Activated CD4-positive, CD25-positive, alpha-beta regulatory T cell treated with anti-CD3 and anti-CD28 coated beads, Interleukin-2, amount 50 U/mL, for 16 hours (primary cell): ENCODE results near the gene NOS1AP.
"Not testable (repeated sequence)": the region's sequence is repeated elsewhere in the genome, so short reads cannot be mapped to it uniquely, and the experiment has no call there.

Experiments
- DNase-seq: peaks from one replicate; pipeline ENCODE4 v3.0.0-alpha.2; 2020; ENCODE audit warnings: low read depth, low spot score

Gene NOS1AP

DNA sequence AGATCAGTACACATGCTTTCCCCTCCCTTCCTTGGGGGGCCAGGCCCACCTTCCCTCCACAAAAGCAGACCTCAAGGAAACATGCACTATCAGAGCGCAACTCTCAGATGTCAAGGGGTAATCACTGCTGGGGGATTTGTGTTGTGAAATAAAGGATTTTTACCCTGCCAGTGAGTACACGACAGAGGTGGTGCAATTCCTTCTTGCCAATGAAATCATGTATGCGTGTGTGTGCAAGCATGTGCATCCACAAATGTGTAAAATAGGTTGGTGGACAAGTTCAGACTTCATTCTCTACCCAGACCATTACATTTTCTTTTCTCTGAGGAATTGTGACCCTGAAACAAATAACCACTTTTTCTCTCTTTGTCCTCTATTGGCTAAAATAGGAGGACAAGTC, 9.8 kb upstream of the NOS1AP start:
- DNase-seq = no peak

DNA sequence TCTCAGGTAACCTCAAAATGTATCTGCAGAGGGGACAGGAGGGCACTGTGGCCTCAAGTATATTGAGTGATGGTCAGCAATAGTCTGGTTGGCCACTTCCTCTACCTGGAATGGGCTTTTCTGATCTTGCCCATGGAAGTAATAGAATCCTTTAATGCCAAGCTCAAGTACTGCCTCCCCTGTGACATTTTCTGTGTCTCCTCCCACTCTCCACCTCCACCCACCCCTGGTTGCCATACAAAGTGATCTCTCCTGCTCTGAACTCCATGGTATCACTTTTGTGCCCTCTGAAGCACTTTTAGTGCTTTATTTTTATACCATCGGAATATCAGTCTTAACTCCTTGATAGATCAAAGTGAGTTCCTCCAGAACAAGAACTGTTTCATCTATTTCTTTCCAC, 9.2 kb upstream of the NOS1AP start:
- no peak for DNase-seq

DNA sequence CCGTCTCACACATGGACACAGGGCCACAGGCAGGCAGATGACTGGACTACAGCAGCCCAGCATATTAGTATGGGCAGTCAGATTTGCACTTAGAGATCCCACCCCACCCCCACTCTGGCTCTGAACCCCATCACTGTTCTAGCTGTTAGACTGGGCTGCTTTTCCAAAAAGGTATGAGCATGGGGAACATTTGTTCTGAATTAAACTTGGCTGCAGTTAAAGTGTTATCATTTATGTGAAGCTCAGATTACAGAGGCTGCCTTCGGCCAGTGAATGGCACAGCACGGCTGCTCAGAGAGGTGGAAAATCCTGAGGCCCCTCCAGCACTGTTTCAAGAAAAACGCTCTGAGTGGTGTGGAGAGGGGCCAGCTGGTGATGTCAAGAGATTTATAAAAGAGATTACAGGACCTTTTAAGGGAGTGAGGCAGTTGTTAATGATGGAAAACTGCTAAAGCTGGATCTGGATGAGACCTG, 6.9 kb upstream of the NOS1AP start:
- no peak for DNase-seq

DNA sequence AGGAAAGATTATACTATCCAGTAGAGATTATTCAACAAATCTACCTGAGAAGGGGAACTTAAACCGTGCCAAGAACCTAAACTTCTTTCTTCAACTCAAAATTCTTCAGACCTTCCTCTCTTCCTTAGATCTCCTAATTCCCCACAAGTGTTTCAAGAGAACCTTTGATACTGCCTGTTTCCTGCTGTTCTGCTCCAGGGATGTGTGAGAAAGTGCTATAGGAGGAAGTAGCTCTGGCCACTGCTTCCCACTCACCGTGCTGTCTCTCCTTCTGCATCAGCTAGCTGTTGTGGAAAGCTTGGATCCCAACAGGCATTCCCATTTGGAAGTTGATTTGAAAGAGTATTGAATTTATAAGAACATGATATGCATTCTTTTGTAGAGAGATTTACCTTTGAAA, 4.5 kb upstream of the NOS1AP start:
- DNase-seq = no peak

DNA sequence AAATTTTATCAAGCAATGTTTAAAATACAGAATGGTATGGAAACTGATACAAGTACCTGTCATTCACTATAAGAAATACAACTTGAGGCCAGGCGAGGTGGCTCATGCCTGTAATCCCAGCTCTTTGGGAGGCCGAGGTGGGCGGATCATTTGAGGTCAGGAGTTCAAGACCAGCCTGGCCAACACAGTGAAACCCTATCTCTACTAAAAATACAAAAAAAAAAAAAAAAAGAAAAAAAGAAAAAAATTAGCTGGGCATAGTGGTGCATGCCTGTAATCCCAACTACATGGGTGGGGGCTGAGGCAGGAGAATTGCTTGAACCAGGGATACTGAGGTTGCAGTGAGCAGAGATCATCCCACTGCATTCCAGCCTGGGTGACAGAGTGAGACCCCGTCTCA, 2.7 kb upstream of the NOS1AP start:
- DNase-seq = not testable (repeated sequence)

DNA sequence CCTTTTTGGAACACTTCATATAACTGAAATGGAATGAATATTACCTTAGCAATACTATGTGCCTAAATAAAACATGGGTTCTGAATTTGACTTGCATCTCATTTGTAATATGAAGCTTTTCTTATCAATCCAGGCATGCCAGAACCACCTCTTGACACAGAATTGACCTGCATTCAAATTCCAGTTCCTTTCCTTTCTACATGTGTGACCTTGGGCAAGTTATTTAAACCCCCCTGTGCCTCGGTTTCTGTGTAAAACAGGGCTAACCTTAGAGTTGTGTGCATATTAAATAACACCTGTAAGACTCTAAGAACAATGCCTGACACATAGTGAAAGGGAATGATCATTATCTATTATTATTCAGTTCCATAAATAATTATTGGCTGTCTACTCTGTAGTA, 2.0 kb upstream of the NOS1AP start:
- DNase-seq = no peak

DNA sequence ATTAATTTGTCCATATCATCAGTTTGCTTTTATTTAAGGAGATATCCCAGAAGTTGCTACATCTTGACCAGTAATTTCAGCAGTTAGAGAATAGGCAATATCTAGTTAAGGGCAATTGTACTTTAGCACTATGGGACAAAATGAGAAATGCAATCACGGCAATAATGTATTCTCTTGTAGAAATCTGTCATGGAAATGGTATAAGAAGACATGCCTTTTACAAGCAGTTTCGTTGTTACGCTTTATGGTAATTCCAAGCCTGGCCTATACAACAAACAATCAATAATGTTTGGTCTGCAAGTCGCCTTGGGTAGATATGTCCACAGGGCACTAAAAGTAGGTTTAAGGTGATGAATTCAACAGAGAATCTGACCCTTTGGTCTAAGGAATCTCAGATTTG, 1.2 kb upstream of the NOS1AP start:
- no peak for DNase-seq

DNA sequence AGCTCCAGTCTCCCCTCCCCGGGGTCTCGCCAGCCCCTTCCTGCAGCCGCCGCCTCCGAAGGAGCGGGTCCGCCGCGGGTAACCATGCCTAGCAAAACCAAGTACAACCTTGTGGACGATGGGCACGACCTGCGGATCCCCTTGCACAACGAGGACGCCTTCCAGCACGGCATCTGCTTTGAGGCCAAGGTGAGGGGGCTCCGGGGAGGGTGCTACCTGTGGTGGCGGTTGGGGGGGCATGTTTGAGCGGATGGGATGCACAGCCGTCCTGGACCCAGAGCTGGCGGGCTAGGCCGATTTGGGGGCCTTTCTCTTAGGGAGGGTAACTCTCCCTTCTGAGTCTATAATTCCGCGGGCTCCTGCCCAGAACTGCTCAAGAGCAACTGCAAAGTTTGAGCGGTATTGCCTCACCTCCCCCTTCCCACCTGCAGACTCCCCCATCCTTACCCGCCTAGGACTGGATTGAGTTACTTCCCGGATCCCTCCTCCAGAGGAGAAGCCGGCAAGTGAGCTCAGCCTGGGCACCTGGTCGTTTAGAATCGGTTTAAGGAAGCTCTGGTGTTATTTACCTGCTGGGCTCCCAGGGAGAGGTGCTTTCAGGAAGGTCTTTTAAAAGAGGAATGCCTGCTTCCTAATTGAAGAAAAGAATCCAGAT, 730 bp downstream of the NOS1AP start:
- no peak for DNase-seq

DNA sequence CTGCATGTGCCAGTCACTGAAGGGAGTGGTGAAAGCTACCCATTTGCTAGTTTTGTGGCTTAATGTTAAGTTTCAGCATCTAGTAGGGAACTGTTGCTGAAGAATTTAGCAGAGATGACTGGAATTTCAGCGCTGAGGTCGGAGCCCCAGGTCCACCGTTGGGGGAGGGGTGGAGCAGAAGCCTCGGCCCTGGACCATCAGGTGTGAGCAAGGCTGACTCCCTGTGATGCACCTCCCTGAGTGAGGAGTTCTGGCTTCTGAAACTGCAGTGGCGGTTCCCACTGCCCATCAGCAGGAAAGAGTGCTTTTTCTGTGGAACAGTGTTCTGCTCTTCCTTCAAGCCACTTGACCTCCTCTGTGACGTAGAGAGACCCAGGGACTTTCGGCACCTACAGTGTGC, 1.3 kb downstream of the NOS1AP start:
- no peak for DNase-seq

DNA sequence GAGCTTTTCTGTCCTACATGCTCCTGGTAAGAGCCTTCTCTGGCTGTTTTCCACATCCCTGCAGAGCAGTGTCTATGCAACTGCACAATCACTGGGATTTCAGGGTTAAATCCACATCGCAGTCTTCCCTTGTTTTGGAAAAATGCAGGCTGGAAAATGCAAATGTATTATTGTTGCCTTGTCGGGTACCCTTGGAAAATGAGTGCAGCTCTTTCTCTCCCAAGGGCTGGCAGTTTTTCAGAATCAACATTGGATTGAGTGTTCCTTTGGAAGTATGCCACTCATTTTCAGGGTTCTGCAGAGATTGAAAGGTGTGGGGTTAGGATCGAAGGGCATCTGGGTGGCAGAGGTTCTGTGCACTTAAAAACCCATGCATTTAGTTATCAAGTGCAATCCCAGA, 3.2 kb downstream of the NOS1AP start:
- no peak for DNase-seq

DNA sequence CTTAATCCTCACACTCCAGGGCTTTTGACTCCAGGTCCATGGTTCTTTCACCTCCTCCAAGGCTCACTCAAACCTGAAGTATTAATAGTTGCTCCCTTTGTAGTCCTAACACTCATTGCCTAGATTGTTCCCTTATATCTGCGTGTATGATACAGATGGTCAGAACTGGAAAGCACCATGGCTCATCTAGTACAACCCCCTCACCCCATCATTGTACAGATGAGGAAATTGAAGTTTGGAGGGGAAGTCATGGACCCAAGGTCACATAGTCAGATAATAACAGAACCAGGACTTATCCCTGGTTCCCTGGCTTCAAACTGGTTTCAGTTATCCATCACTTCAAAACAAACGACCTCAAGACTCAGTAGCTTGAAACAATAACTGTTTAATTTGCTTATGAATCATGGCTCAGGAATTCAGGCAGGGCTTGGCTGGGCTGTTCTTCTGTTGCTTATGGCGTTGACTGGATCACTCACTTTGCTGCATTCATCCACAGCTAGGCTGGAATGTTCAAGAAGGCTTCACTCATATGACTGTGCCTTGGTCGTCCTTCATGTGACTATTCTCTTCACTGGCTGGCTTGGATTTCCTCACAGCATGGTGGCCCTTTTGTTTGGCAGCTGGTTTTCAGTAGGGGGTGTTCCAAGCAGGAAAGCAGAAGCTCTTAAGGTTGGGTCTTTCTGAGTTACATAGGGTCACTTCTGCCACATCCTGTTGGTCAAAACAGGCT, 5.0 kb downstream of the NOS1AP start:
- DNase-seq = no peak

DNA sequence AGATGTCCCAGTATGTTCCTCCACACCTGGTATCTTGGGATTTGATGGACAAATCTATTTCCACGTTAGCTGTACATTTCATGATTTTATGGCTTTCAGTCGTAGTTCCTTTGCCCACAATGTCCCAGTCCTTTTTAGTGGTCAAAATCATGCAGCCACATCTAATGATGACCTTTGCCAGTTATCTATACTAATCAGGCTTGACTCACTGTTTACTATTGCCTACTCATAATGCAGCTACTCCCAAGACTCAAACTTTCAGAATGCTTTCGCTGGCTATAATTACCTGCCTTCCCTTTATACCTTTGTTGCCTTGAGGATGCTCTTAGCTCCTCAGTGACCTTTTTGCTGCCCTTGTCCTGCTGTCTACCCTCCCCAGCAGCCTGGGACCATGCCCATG, 6.4 kb downstream of the NOS1AP start:
- no peak for DNase-seq

DNA sequence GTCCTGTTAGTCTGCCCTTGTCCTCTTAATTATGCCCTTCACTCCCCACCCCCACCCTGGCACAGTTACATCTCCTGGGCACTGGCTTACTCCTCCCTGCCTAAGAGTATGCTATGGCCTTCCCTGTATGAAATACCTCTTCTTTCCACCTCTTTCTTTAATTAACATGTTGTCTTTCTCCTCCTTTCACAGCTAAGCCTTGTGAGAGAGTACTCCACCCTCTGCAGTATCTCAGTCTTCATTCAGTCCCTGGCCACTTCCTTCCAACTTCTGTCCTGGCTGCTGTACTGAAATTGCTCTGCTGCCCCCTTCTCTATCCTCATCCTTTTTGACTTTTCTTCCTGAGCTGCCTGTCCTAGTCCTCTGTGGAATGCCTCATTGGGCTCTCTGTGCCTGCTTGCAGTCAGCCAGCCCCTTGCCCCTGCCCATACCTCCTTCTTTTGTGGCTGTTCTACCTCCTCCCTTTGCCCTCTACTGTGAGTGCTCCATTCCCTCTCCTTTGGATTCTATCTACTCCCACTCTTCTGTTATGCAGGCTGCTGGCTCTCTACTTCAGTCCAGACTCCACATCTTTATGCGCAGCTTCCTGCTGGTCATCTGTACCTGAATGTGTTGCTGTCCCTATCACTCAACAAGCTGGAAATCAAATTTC, 8.3 kb downstream of the NOS1AP start:
- no peak for DNase-seq

DNA sequence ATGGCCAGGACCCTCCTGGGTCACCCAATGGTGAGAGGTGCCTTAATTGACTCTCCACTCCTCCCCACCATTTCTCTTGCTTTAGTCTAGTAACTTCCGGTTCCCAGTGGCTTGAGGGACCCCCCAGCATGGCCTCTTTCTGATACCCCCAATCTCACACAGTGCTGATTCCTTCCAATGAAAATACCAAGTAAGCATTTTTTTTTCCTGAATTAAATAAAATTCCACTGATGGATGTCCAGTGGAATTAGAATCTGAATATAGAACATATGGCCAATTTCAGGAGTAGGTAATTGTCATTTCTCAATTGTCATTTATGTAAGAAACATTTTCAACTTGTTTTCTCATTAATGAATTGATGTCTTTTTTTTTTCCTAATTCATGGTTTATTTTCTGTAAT, 9.5 kb downstream of the NOS1AP start:
- no peak for DNase-seq

DNA sequence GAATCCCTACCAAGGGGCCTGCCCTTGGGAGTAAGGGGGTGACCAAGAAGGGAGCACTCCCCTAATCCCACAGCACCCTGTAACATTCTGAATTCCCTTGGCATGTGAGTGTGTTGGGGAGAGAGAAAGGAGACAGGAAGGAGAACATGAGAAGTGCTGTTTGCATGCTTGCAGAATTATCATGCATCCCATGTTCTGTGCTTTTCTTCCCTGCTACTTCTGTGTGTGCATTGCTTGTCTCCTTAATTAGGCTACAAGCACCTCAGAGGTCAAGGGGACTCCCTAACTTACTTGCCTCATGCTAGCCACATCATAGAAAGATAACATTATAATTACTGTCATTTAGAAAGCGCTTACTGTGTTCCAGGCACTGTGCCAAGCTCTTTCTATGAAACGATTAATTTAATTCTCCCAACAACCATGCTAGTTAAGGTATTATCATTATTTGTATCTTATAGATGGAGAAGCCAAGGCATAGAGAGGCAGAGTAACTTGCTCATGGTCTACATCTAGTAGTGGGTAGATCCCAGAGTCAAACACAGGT, 11.1 kb downstream of the NOS1AP start:
- no peak for DNase-seq

DNA sequence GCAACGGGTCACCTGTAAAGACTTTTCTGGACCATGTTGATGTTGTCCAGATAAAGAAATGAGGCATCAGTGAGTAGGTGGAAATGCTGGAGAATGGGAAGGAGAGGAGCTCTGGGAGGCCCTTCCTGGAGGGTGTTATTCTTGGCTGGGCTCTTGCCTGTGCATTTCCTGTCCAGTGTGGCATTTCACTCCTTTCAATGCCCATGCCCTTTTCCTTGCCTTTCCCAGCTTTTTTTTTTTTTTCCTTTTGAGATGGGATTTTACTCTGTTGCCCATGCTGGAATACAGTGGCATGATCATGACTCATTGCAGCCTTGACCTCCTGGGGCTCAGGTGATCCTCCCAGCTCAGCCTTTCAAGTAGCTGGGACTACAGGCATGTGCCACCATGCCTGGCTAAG, 11.8 kb downstream of the NOS1AP start:
- no peak for DNase-seq

DNA sequence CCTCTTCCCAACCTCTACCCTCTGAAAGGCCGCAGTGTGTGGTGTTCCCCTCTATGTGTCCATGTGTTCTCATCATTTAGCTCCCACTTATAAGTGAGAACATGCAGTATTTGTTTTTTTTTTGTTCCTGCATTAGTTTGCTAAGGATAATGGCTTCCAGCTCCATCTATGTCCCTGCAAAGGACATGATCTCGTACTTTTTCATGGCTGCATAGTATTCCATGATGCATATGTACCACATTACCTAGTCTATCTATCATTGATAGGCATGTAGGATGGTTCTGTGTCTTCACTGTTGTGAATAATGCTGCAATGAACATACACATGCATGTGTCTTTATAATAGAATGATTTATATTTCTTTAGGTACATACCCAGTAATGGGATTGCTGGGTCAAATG, 12.6 kb downstream of the NOS1AP start:
- DNase-seq = not testable (repeated sequence)

DNA sequence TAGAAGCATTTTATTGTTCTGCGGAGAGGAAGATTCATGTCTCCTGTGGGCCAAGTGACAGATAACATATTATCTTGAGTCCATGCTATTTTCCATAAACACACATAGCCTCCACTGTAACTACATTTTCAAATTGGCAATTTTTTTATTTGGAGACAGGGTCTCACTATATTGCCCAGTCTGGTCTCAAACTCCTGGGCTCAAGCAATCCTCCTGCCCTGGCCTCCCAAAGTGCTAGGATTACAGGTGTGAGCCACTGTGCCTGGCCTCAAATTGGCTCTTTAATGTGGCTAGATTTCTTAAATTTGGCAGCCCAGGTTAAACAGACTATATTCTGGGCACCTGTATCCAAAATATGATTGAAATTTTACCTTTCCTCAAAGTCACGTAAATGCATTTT, 13.8 kb downstream of the NOS1AP start:
- no peak for DNase-seq

DNA sequence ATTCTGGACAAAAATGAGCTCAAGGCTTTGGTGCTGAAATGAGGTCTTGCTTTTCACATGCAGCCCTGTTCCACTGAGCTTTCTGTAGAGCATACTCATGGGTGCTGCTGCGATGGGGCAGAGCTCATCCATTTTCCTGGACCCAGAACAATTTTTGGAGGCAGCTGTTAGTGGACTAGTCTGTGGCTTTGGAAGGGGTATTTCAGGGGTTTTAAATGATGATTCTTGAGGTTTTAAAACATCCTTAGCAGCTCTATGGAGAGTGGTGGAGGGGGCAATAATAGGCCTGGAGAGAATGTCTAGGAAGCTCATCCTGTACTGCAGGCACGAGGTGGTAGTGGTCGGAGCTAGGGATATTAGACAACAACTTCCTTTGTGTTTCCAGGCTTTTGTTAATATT, 16.5 kb downstream of the NOS1AP start:
- no peak for DNase-seq

DNA sequence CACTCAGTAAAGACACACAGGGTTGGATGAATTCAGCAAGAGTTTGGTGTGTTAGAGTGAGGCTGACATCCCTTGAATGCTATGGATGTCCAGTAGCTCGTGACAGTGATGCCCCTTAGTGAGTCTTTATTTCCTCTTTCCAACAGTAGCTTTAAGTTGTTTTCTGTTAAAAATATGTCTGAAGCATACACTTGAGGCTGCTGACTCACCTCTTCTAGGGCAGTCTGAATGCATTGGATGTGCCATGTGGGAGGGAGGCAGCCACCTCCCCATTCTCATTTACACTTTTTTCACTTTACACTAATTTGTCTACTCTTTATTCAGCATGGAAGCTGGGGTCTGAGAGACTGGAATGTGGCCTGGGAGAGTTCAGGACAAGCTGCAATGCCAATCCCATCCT, 17.6 kb downstream of the NOS1AP start:
- DNase-seq = no peak

DNA sequence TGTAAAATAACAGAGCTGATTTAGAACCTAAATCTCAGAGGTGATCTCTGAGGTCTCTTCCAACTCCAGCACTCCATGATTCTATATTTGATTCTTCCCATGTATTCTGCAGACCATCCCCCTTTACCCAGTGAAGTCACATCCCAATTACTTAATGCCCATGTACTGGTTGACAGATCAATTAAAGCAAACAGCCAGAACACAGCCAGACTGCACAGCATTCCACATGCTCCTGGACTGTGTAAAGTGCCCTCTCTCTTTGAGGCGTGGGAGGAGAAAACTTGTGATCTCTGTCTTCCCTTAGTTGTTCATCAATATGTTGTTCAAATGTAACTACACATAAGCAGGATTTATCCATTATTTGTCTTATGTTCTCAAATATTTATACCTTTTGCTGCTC, 18.1 kb downstream of the NOS1AP start:
- DNase-seq = no peak

DNA sequence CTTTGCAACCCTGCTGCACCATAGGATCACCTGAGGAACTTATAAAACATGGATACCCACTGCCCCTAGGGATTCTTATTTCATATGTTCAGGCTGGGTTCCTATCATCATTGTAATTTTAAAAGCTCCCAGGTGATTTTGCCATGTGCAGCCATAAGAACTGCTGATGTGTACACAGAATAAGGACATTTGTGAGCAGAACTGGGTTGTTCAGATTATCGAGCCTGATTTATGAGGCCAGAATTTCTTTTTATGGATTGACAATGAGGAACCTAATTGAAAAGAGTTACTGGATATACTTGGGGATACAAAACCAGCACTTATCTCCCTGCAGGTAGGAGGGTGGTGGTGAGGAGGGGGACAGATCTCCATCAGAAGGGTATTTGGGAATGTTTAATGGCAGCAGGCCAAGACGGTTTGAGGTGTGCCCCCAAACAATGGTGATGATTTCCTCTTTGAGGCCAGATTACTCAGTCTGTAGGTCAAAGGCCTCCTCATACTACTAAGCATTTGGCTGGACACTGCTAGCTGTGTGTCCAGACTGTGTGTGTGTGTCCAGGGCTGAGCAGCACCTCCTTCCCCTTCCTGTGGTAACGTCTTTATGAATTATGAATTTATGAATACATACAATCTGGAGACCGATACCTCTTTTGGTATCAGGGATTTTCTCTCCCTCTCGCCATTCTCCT, 18.9 kb downstream of the NOS1AP start:
- no peak for DNase-seq
